Naive thymus-derived CD8-positive, alpha-beta T cell (primary cell): ENCODE results near the gene NFASC. TPM values are rescaled to one million over a fixed set of nuclear protein-coding genes. Genes with fewer than 3 reads are reported as not detected.

ENCODE experiments used
- ATAC-seq, 2 donors: fragments of 150-1000 bp; cut with Tn5 transposase in 1 of 2; sonication (Bioruptor Pico), chemical (Tn5 transposase) in 1 of 2; 1 replicate in 1 of 2; 2 replicates in 1 of 2; pipeline ENCODE4 v1.10.0; 2021; ENCODE audit warnings: mild to moderate bottlenecking in 2 of 2, moderate library complexity in 2 of 2
- POLR2A ChIA-PET: fragments of 350-600 bp; sonication (Branson Sonifier 250); formaldehyde crosslinking; loops from one replicate; lab custom pipeline; 2021; ENCODE audit warnings: antibody characterized with exemption; lab: Charles Lee
- DNase-seq, 10 donors: peaks; one replicate each; pipeline versions ENCODE4 v3.0.0 to v3.0.0-alpha.2; 2020 to 2022
- H3K27ac Mint-ChIP-seq, 10 donors: one replicate each; pipeline ENCODE4 v1.8.0; 2020 to 2022; ENCODE audit warnings: mild to moderate bottlenecking in 10 of 10, mixed read lengths in 10 of 10, moderate library complexity in 4 of 10, inconsistent platforms in 1 of 10
- H3K27me3 Mint-ChIP-seq, 5 donors: one replicate each; pipeline ENCODE4 v1.8.0; 2021 to 2022; ENCODE audit warnings: mixed read lengths in 5 of 5
- H3K36me3 Mint-ChIP-seq, 3 donors: one replicate each; pipeline ENCODE4 v1.8.0; 2020 to 2022; ENCODE audit warnings: mixed read lengths in 3 of 3, mild to moderate bottlenecking in 2 of 3, inconsistent platforms in 1 of 3
- H3K4me1 Mint-ChIP-seq, 4 donors: one replicate each; pipeline ENCODE4 v1.8.0; 2021 to 2022; ENCODE audit warnings: mixed read lengths in 4 of 4
- H3K4me3 Mint-ChIP-seq, 10 donors: one replicate each; pipeline ENCODE4 v1.8.0; 2020 to 2022; ENCODE audit warnings: mild to moderate bottlenecking in 10 of 10, mixed read lengths in 10 of 10, moderate library complexity in 6 of 10, inconsistent platforms in 1 of 10
- H3K9me3 Mint-ChIP-seq, 9 donors: one replicate each; pipeline ENCODE4 v1.8.0; 2020 to 2022; ENCODE audit warnings: mixed read lengths in 9 of 9, mild to moderate bottlenecking in 3 of 9, inconsistent platforms in 1 of 9, moderate library complexity in 1 of 9
- polyA plus RNA-seq, 3 donors: library from polyadenylated mRNA; unstranded; fragments of 300-500 nt; fragmentation: Illumina TruSeq; gene quantifications; one replicate each; pipeline ENCODE4 v1.2.3, GENCODE V29; 2021
- total RNA-seq, 8 experiments: library from RNA in 2 of 8; stranded (reverse) in 2 of 8; gene quantifications; one replicate each; pipeline ENCODE4 v1.2.3 and lab custom pipeline; 2021 to 2026

The NFASC gene
- not detected for total RNA-seq
- not detected for polyA plus RNA-seq
- 0 to 0.07 (median 0) reads per million in 6 experiments for total RNA-seq (lab: John Stamatoyannopoulos, UW)

- no peak within 1 kb of the TSS for H3K4me3 Mint-ChIP-seq
- H3K4me1 Mint-ChIP-seq, result no peaks in the 10 kb centered on the region
- POLR2A ChIA-PET, result no interaction called here
- H3K36me3 Mint-ChIP-seq, result no peaks in the 10 kb centered on the region
- ATAC-seq (no peak), DNase-seq (no peak)
- peaks cover 2 to 26% (median 9%) of the 10 kb centered on the region in 5 donors for H3K27me3 Mint-ChIP-seq
- no peaks in the 10 kb centered on the region for H3K9me3 Mint-ChIP-seq
- peak within 1 kb of the TSS in 1 of 10 donors; percentile 23 for H3K27ac Mint-ChIP-seq
Measured at GRCh38 chr1:204870160-204870912, at the start of gene NFASC. Gene NFASC, plus strand, starts transcription at chr1:204870862. Its CDS starts 73,454 bp downstream, at chr1:204944316.

GRCh38 chr1:204821476-204821875 lies 49.2 kb upstream of the NFASC start:
- no peaks in the 10 kb centered on the region for H3K36me3 Mint-ChIP-seq
- DNase-seq (no peak), ATAC-seq (no peak)
- POLR2A ChIA-PET, result no interaction called here
- no peaks in the 10 kb centered on the region for H3K4me1 Mint-ChIP-seq
- H3K4me3 Mint-ChIP-seq, result no peak overlapping the region
- H3K27me3 Mint-ChIP-seq, result peaks cover 9 to 27% (median 17%) of the 10 kb centered on the region in 5 donors
- H3K27ac Mint-ChIP-seq, result no peak overlapping the region
- no peaks in the 10 kb centered on the region for H3K9me3 Mint-ChIP-seq

- no peaks in the 10 kb centered on the region for H3K4me1 Mint-ChIP-seq
- no peaks in the 10 kb centered on the region for H3K36me3 Mint-ChIP-seq
- no peak overlapping the region for H3K4me3 Mint-ChIP-seq
- ATAC-seq (no peak), DNase-seq (no peak)
- H3K27me3 Mint-ChIP-seq, result peaks cover 7 to 27% (median 20%) of the 10 kb centered on the region in 5 donors
- no peaks in the 10 kb centered on the region for H3K9me3 Mint-ChIP-seq
- POLR2A ChIA-PET, result no interaction called here
- H3K27ac Mint-ChIP-seq, result no peak overlapping the region
Measured at GRCh38 chr1:204821924-204822323, 48.7 kb upstream of the NFASC start.

- Mint-ChIP-seq H3K4me1 (peaks cover 4 to 9% (median 6%) of the 10 kb centered on the region in 4 donors), H3K27ac (no peak overlapping the region), H3K4me3 (no peak overlapping the region), H3K9me3 (no peaks in the 10 kb centered on the region), H3K27me3 (peaks cover 25 to 58% (median 49%) of the 10 kb centered on the region in 5 donors), H3K36me3 (no peaks in the 10 kb centered on the region)
- ATAC-seq (no peak), DNase-seq (no peak)
- POLR2A ChIA-PET, result no interaction called here
Measured at GRCh38 chr1:204826970-204827369, 43.7 kb upstream of the NFASC start.

GRCh38 chr1:204828352-204828850 lies 42.3 kb upstream of the NFASC start:
- Mint-ChIP-seq H3K4me3 (peak overlapping the region in 9 of 10 donors; percentile 20 to 72 (median 60)), H3K27me3 (peaks cover 27 to 65% (median 54%) of the 10 kb centered on the region in 5 donors)

GRCh38 chr1:204829133-204829825 lies 41.4 kb upstream of the NFASC start:
- POLR2A ChIA-PET, result no interaction called here
- Mint-ChIP-seq H3K27me3 (peaks cover 32 to 68% (median 55%) of the 10 kb centered on the region in 5 donors), H3K4me3 (peak overlapping the region in 7 of 10 donors; percentile 1 to 72 (median 58)), H3K9me3 (no peaks in the 10 kb centered on the region), H3K36me3 (no peaks in the 10 kb centered on the region), H3K4me1 (peaks cover 4 to 9% (median 6%) of the 10 kb centered on the region in 4 donors), H3K27ac (peak overlapping the region in 1 of 10 donors; percentile 25)
- DNase-seq (no peak), ATAC-seq (no peak)

More at GRCh38 chr1:204828352-204828850, 42.3 kb upstream of the NFASC start:
- no peaks in the 10 kb centered on the region for H3K9me3 Mint-ChIP-seq
- no peak overlapping the region for H3K27ac Mint-ChIP-seq
- peaks cover 4 to 9% (median 6%) of the 10 kb centered on the region in 4 donors for H3K4me1 Mint-ChIP-seq
- no peaks in the 10 kb centered on the region for H3K36me3 Mint-ChIP-seq
- DNase-seq (peak in 4 of 10 donors; percentile 5 to 24 (median 16)), ATAC-seq (peak; percentile 38 to 60)
- POLR2A ChIA-PET, result no interaction called here

GRCh38 chr1:204830747-204831146 lies 39.9 kb upstream of the NFASC start:
- peaks cover 4 to 9% (median 6%) of the 10 kb centered on the region in 4 donors for H3K4me1 Mint-ChIP-seq
- H3K4me3 Mint-ChIP-seq, result no peak overlapping the region
- H3K9me3 Mint-ChIP-seq, result peaks cover 0 to 2% (median 0%) of the 10 kb centered on the region in 9 donors
- no peak for ATAC-seq
- H3K27me3 Mint-ChIP-seq, result peaks cover 35 to 70% (median 49%) of the 10 kb centered on the region in 5 donors
- H3K36me3 Mint-ChIP-seq, result no peaks in the 10 kb centered on the region
- DNase-seq, result no peak
- no peak overlapping the region for H3K27ac Mint-ChIP-seq
- POLR2A ChIA-PET, result no interaction called here

GRCh38 chr1:204831186-204831585 lies 39.5 kb upstream of the NFASC start:
- POLR2A ChIA-PET, result no interaction called here
- no peak overlapping the region for H3K27ac Mint-ChIP-seq
- H3K4me3 Mint-ChIP-seq, result no peak overlapping the region
- DNase-seq (no peak), ATAC-seq (no peak)
- peaks cover 40 to 74% (median 50%) of the 10 kb centered on the region in 5 donors for H3K27me3 Mint-ChIP-seq
- H3K36me3 Mint-ChIP-seq, result no peaks in the 10 kb centered on the region
- peaks cover 4 to 9% (median 6%) of the 10 kb centered on the region in 4 donors for H3K4me1 Mint-ChIP-seq
- H3K9me3 Mint-ChIP-seq, result peaks cover 0 to 2% (median 0%) of the 10 kb centered on the region in 9 donors

GRCh38 chr1:204834336-204834735 lies 36.3 kb upstream of the NFASC start:
- Mint-ChIP-seq H3K4me1 (peaks cover 0 to 4% (median 2%) of the 10 kb centered on the region in 4 donors), H3K36me3 (no peaks in the 10 kb centered on the region), H3K9me3 (peaks cover 0 to 12% (median 0%) of the 10 kb centered on the region in 9 donors), H3K27me3 (peaks cover 43 to 82% (median 52%) of the 10 kb centered on the region in 5 donors), H3K27ac (no peak overlapping the region), H3K4me3 (no peak overlapping the region)
- DNase-seq (no peak), ATAC-seq (no peak)
- POLR2A ChIA-PET, result no interaction called here

- Mint-ChIP-seq H3K36me3 (no peaks in the 10 kb centered on the region), H3K4me3 (no peak overlapping the region), H3K9me3 (peaks cover 0 to 12% (median 0%) of the 10 kb centered on the region in 9 donors), H3K27me3 (peaks cover 42 to 82% (median 48%) of the 10 kb centered on the region in 5 donors), H3K4me1 (peaks cover 0 to 4% (median 0%) of the 10 kb centered on the region in 4 donors), H3K27ac (no peak overlapping the region)
- DNase-seq (no peak), ATAC-seq (no peak)
- POLR2A ChIA-PET, result no interaction called here
Measured at GRCh38 chr1:204834752-204835151, 35.9 kb upstream of the NFASC start.

GRCh38 chr1:204835737-204836136 lies 34.9 kb upstream of the NFASC start:
- Mint-ChIP-seq H3K4me1 (peaks cover 0 to 1% (median 0%) of the 10 kb centered on the region in 4 donors), H3K27me3 (peaks cover 33 to 79% (median 39%) of the 10 kb centered on the region in 5 donors), H3K27ac (no peak overlapping the region), H3K9me3 (peaks cover 0 to 12% (median 0%) of the 10 kb centered on the region in 9 donors), H3K4me3 (no peak overlapping the region), H3K36me3 (no peaks in the 10 kb centered on the region)
- DNase-seq, result no peak
- ATAC-seq, result no peak
- POLR2A ChIA-PET, result no interaction called here

- H3K4me3 Mint-ChIP-seq, result no peak overlapping the region
- ATAC-seq (no peak), DNase-seq (no peak)
- H3K4me1 Mint-ChIP-seq, result peaks cover 0 to 4% (median under 1%) of the 10 kb centered on the region in 4 donors
- POLR2A ChIA-PET, result no interaction called here
- no peaks in the 10 kb centered on the region for H3K36me3 Mint-ChIP-seq
- no peak overlapping the region for H3K27ac Mint-ChIP-seq
- peaks cover 27 to 68% (median 30%) of the 10 kb centered on the region in 5 donors for H3K27me3 Mint-ChIP-seq
- H3K9me3 Mint-ChIP-seq, result peaks cover 0 to 12% (median 0%) of the 10 kb centered on the region in 9 donors
Measured at GRCh38 chr1:204836856-204837255, 33.8 kb upstream of the NFASC start.
